HT-29 (cell line): Measurements from ENCODE around the gene GPC2. TPM values are rescaled to one million over a fixed set of nuclear protein-coding genes. Genes with fewer than 3 reads are reported as not detected.
"Not testable (repeated sequence)": the region's sequence is repeated elsewhere in the genome, so short reads cannot be mapped to it uniquely, and the experiment has no call there.

Source experiments
- DNase-seq: peaks from one replicate; pipeline ENCODE4 v3.0.0-alpha.2; 2015; ENCODE audit warnings: low spot score
- total RNA-seq: library from RNA; depleted of rRNA; stranded (reverse); fragments of >200 nt; shearing (Covaris generic); gene quantifications from 2 replicates; pipeline ENCODE4 v1.2.3, GENCODE V29; 2014

GPC2 gene
- total RNA-seq, 1 experiment from 2014 or later: 4.2 TPM

DNA sequence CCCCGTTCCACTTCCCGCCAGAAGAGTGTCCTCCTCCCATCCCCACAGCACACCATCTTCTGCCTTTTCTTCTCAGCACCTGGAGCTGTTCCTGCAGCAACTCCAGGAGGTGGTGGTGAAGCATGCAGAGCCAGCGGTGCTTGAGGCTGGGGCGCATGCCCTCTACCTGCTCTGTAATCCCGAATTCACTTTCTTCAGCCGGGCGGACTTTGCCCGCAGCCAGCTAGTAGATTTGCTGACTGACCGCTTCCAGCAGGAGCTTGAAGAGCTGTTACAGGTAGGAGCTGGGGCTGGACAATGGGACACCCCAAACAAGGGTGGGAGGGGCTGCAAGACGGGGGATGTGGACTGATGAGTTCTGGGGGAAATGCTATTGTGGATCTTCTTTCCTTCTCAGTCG lies 23.5 kb upstream of the GPC2 start:
- DNase-seq: peak; percentile 28

- no peak for DNase-seq
Observed at GRCh38 chr7:100198266-100198665, 21.1 kb upstream of the GPC2 start.

DNA sequence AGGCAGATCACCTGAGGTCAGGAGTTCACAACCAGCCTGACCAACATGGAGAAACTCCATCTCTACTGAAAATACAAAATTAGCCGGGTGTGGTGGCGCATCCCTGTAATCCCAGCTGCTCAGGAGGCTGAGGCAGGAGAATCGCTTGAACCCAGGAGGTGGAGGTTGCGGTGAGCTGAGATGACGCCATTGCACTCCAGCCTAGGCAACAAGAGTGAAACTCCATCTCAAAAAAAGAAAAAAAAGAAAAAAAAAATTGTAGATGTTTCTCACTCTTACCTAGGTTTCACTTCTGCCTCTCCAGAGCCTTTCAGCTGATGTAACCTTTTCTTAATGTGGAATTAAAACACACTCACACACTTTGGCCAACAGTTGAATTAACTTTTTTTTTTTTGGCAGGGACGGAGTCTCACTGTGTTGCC lies 18.7 kb upstream of the GPC2 start:
- not testable (repeated sequence) for DNase-seq

DNA sequence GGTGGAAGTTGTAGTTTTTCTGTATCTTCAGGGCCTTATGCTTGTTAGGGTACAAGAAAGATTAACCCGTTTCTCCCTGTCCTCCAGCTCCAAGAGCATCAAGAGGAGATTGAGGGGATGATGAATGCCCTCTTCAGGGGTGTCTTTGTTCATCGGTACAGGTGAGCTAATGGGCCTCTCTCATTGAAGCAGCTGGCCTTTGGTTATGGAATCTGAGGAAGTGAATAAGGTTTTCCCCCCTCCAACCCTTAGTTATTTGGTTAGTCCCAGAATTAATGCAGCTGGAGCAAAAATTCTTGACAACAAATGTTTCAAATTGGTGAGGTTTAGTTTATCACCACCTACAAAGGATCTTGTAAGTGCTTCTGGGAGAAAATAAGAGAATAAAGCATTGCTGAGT lies 18.0 kb upstream of the GPC2 start:
- DNase-seq: no peak

DNA sequence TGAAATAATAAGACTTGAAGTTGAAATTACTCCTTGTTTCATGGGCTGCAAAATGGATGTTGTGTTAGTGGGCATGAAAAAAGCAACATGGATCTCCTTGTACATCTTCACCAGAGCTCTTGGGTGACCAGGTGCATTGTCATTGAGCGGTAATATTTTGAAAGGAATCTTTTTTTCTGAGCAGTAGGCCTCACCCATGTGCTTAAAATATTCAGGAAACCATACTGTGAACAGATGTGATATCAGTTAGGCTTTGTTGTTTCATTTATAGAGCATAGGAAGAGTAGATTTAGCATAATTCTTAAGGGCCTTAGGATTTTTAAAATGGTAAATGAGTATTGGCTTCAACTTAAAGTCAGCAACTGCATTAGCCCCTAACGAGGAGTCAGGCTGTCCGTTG lies 15.8 kb upstream of the GPC2 start:
- DNase-seq: no peak

GRCh38 chr7:100192281-100192862 lies 15.2 kb upstream of the GPC2 start:
- not testable (repeated sequence) for DNase-seq

- DNase-seq: no peak
Observed at GRCh38 chr7:100191775-100192174, 14.6 kb upstream of the GPC2 start.

- DNase-seq: peak; percentile 57
Observed at GRCh38 chr7:100190048-100190711, 13.0 kb upstream of the GPC2 start.

GRCh38 chr7:100189061-100189460 lies 11.9 kb upstream of the GPC2 start:
- DNase-seq: no peak

GRCh38 chr7:100185726-100186125 lies 8.5 kb upstream of the GPC2 start:
- no peak for DNase-seq

- DNase-seq: not testable (repeated sequence)
Observed at GRCh38 chr7:100183090-100183489, 5.9 kb upstream of the GPC2 start.

DNA sequence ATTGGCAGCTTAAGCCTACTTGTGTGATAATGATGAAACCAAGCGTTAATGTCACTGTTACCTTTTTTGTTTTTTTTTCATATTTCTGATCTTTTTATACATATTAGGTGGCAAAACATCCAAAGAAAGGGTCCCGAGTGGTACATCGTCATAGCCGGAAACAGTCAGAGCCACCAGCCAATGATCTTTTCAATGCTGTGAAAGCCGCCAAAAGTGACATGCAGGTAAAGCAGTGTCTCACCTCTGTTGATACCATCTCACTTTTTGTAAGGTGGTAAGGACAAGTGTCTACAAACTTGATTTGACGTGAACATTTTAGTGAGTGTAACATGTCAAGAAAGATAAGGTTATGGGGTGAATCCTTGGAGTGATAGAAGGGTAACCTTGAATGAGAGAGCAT lies 5.4 kb upstream of the GPC2 start:
- DNase-seq: not testable (repeated sequence)

- not testable (repeated sequence) for DNase-seq
Observed at GRCh38 chr7:100180084-100180483, 2.9 kb upstream of the GPC2 start.

DNA sequence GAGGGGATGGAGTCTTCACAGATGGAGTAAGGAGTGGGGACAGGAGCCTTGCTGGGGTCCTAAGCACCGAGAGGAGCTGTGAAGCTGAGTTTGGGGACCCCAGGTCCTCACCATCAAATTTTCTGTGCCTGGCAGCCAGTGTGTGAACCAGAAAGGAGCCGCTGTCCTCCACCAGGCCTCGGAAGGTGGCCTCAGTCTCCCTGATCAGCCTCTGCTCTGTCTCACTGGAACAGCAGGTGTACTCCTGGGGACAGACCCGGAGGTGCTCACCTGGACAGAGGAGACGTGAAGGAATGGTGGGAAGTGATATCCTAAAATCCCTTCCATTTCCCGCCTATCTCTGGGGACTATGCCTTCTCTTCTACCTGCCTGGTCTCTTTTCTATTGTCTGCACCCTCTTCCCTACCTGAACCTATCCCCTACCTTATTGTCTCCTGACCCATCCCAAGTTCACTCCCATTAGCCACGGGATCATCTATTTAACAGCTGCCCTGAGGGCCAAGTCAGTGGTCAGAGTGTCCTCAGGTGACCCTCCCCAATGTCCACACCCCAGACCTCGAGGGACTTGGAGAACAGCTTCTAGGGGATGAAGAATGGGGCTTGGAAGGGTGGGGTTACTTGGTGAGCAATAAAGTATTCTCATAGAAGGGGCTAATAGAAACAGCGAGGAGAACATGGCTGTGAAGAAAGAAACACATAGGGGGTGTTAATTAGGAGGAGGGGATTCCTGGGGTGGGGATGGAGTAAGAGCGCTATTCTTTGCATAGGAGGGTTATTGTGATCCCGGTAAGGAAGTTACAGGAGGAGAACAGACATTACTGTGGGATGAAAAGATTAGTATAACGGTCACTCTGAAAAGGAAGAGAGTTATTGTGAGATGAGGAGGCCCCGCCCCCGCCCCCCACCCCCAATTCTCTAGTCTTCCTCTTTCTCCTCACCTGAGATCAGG lies 811 bp downstream of the GPC2 start:
- DNase-seq: no peak

GRCh38 chr7:100175296-100175935 lies 1.8 kb downstream of the GPC2 start:
- no peak for DNase-seq

- no peak for DNase-seq
Observed at GRCh38 chr7:100174582-100174981, 2.6 kb downstream of the GPC2 start.

- no peak for DNase-seq
Observed at GRCh38 chr7:100173806-100174495, 3.2 kb downstream of the GPC2 start.

- no peak for DNase-seq
Observed at GRCh38 chr7:100171840-100172239, 5.3 kb downstream of the GPC2 start.

DNA sequence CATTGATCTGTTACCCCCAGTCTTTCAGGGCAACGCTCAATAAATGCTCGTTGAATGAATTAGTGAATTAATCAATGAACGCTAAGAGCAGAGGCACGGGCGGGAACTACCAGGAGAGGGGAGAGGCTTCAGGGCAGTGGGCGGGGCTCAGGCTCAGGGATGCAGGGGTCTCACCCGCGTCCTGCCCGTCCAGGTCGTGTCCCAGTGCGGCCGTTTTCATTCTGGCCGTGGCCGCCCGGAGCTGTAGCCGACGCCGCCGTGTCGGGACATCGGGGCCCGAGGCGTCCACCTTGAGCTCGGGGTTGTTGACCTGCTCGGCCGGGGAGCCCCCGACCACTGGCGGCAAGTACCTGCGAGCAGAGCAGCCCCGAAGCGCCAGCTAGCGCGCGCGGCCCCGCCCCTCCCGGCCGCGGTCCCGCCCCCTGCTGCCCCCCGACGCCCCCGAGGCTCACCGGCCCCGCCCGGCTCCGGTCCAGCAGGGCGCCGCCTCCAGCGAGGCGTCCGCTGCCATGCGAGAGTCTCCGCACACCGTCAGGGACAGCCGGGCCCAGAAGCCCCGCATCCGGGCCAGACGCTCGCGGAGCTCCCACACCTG lies 6.0 kb downstream of the GPC2 start:
- no peak for DNase-seq

DNA sequence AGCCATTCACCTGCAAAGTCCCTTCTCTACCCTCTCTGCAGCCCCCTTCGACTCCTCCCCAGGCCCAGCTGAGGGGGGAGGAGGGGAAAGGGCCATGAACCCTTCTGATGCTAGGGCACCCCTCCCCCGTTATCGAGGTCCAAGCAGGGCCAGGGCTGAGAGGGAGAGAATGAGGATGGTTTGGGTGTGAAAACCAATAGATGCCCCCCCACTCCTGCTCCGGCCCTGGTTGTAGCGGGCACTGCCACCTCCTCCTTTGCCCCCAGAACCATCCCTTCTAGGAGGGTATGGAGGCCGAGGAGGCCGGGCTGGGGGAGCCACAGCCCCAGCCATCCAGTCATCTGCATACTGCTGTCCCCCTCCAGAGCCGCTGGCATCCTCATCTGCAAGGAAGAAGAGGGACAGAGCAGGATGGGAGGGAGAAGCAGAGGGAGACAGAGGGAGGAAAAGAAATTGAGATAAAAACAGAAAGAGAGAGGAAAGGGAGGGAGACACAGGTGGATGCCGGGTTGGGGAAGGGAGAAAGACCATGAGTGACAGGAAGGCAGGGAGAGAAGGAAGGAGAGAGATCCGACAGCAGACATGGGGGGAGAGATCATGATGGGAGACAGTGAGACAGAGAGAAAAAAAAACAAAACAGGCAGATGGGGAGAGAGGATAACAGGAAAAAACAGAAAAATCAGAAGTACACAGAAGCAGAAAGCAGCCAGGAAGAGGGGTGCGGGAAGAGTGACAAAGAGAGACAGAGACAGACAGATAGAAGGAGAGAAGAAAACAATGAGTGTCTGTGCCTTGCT lies 6.9 kb downstream of the GPC2 start:
- no peak for DNase-seq
